Stimulated activated CD4-positive, alpha-beta T cell treated with anti-CD3 and anti-CD28 coated beads, Interleukin-4, amount 100 ng/mL, for 4 hours (primary cell): Measurements from ENCODE around the gene SLC66A2.
"Not testable (repeated sequence)": the region's sequence is repeated elsewhere in the genome, so short reads cannot be mapped to it uniquely, and the experiment has no call there.

Experiments
- DNase-seq, 2 experiments: peaks; one replicate each; pipeline ENCODE4 v3.0.0-alpha.2; 2020

SLC66A2 gene

GRCh38 chr18:79900610-79901570 is 50.6 kb downstream of the SLC66A2 start:
- no peak for DNase-seq

- no peak for DNase-seq
Measured at GRCh38 chr18:79899609-79900445, 51.6 kb downstream of the SLC66A2 start.

GRCh38 chr18:79898952-79899608 is 52.4 kb downstream of the SLC66A2 start:
- DNase-seq, result no peak

- DNase-seq, result no peak
Measured at GRCh38 chr18:79897940-79898625, 53.4 kb downstream of the SLC66A2 start.

GRCh38 chr18:79896738-79897137 is 54.7 kb downstream of the SLC66A2 start:
- no peak for DNase-seq

- DNase-seq, result no peak
Measured at GRCh38 chr18:79890674-79891073, 60.8 kb downstream of the SLC66A2 start.

- no peak for DNase-seq
Measured at GRCh38 chr18:79889569-79889968, 61.9 kb downstream of the SLC66A2 start.

- DNase-seq, result no peak
Measured at GRCh38 chr18:79888016-79888415, 63.4 kb downstream of the SLC66A2 start.

- no peak for DNase-seq
Measured at GRCh38 chr18:79887181-79888000, 64.1 kb downstream of the SLC66A2 start.

GRCh38 chr18:79884963-79885728 is 66.3 kb downstream of the SLC66A2 start:
- DNase-seq, result no peak

- DNase-seq, result no peak
Measured at GRCh38 chr18:79884294-79884962, 67.0 kb downstream of the SLC66A2 start.

- no peak for DNase-seq
Measured at GRCh38 chr18:79883461-79884293, 67.8 kb downstream of the SLC66A2 start.

GRCh38 chr18:79882522-79883241 is 68.8 kb downstream of the SLC66A2 start:
- DNase-seq, result no peak

GRCh38 chr18:79881695-79882094 is 69.8 kb downstream of the SLC66A2 start:
- DNase-seq, result no peak

- no peak for DNase-seq
Measured at GRCh38 chr18:79879566-79879965, 71.9 kb downstream of the SLC66A2 start.

GRCh38 chr18:79878741-79879378 is 72.6 kb downstream of the SLC66A2 start:
- no peak for DNase-seq

GRCh38 chr18:79878246-79878645 is 73.2 kb downstream of the SLC66A2 start:
- DNase-seq, result not testable (repeated sequence)
